SK-N-SH treated with all-trans-retinoic acid at 6 μM for 48 hours (cell line): ENCODE measurements around the gene PRIMPOL.

Experiments
- ARNTL ChIP-seq: fragments of 450-650 bp; formaldehyde crosslinking; IDR thresholded peaks from 2 replicates; pipeline ENCODE4 v1.5.0; 2020; ENCODE audit warnings: low read depth, mild to moderate bottlenecking, moderate library complexity, borderline replicate concordance
- CREB5 ChIP-seq: fragments of 250-450 bp; sonication (Bioruptor Pico); IDR thresholded peaks from 2 replicates; pipeline ENCODE4 v1.5.1; 2020; ENCODE audit warnings: low read depth, mild to moderate bottlenecking, moderate library complexity
- ESRRG ChIP-seq: fragments of 250-450 bp; sonication (Bioruptor Pico); IDR thresholded peaks from 2 replicates; pipeline ENCODE4 v1.6.1; 2021; ENCODE audit warnings: mild to moderate bottlenecking
- ISL1 ChIP-seq: fragments of 250-450 bp; sonication (Bioruptor Pico); IDR thresholded peaks from 2 replicates; pipeline ENCODE4 v2.1.2; 2022; ENCODE audit warnings: mild to moderate bottlenecking, moderate library complexity
- OSR1 ChIP-seq: fragments of 250-450 bp; sonication (Bioruptor Pico); IDR thresholded peaks from 2 replicates; pipeline ENCODE4 v1.8.0; 2022; ENCODE audit warnings: moderate library complexity, mild to moderate bottlenecking, inconsistent platforms
- PATZ1 ChIP-seq: fragments of 250-450 bp; sonication (Bioruptor Pico); IDR thresholded peaks from 2 replicates; pipeline ENCODE4 v1.8.0; 2020; ENCODE audit warnings: mild to moderate bottlenecking, moderate library complexity, borderline replicate concordance
- POU6F1 ChIP-seq: fragments of 250-450 bp; sonication (Bioruptor Pico); IDR thresholded peaks from 2 replicates; pipeline ENCODE4 v1.8.0; 2021; ENCODE audit warnings: low read depth, mild to moderate bottlenecking, moderate library complexity, borderline replicate concordance
- RARB ChIP-seq: fragments of 250-450 bp; sonication (Bioruptor Pico); IDR thresholded peaks from 2 replicates; pipeline ENCODE4 v1.8.0; 2021; ENCODE audit warnings: mild to moderate bottlenecking, moderate library complexity
- TCF4 ChIP-seq: fragments of 250-450 bp; sonication (Bioruptor Pico); IDR thresholded peaks from 2 replicates; pipeline ENCODE4 v1.8.0; 2021; ENCODE audit warnings: mild to moderate bottlenecking, moderate library complexity, borderline replicate concordance
- TOX ChIP-seq: fragments of 250-450 bp; sonication (Bioruptor Pico); IDR thresholded peaks from 2 replicates; pipeline ENCODE4 v1.8.0; 2021; ENCODE audit warnings: mild to moderate bottlenecking, moderate library complexity, borderline replicate concordance
- ZC3H10 ChIP-seq: fragments of 250-450 bp; sonication (Bioruptor Pico); IDR thresholded peaks from 2 replicates; pipeline ENCODE4 v1.5.1; 2021; ENCODE audit warnings: mild to moderate bottlenecking, moderate library complexity
- ZFP30 ChIP-seq: fragments of 450-650 bp; formaldehyde crosslinking; IDR thresholded peaks from 2 replicates; pipeline ENCODE4 v1.5.0; 2022; ENCODE audit warnings: mild to moderate bottlenecking, moderate library complexity
- ZNF565 ChIP-seq: fragments of 450-650 bp; formaldehyde crosslinking; conservative IDR thresholded peaks from 2 replicates; pipeline ENCODE4 v1.5.0; 2020; ENCODE audit warnings: low read depth, mild to moderate bottlenecking, moderate library complexity
- ZNF8 ChIP-seq: fragments of 450-650 bp; formaldehyde crosslinking; IDR thresholded peaks from 2 replicates; pipeline ENCODE4 v1.5.0; 2020; ENCODE audit warnings: mild to moderate bottlenecking, moderate library complexity

GRCh38 chr4:184706453-184706852 is 56.9 kb downstream of the PRIMPOL start:
- TF ChIP-seq CREB5 (CRISPR knock-in tag) (no peak), PATZ1 (CRISPR knock-in tag) (no peak), OSR1 (CRISPR knock-in tag) (no peak), ARNTL (CRISPR knock-in tag) (no peak), RARB (CRISPR knock-in tag) (no peak), POU6F1 (CRISPR knock-in tag) (no peak), ZNF8 (no peak), TCF4 (CRISPR knock-in tag) (no peak), TOX (CRISPR knock-in tag) (no peak), ZFP30 (CRISPR knock-in tag) (no peak), ESRRG (no peak), ZC3H10 (no peak), ZNF565 (no peak), ISL1 (no peak)
